GM23248 (cell line): Measurements from ENCODE around the gene PTPRD.

Experiments used
- EZH2 ChIP-seq: fragments of 200-600 bp; sonication (generic); IDR thresholded peaks from 2 replicates; pipeline ENCODE4 v1.6.1; 2018; ENCODE audit warnings: antibody characterized with exemption, mild to moderate bottlenecking; ENCODE audit not compliant: insufficient read depth, poor library complexity, severe bottlenecking
- EZH2phosphoT487 ChIP-seq: fragments of 200-600 bp; sonication (generic); IDR thresholded peaks from 2 replicates; pipeline ENCODE4 v1.6.1; 2018; ENCODE audit warnings: antibody characterized with exemption, moderate library complexity, mild to moderate bottlenecking, low read depth; ENCODE audit not compliant: insufficient read depth

- no peak for TF ChIP-seq EZH2phosphoT487
- no peak for TF ChIP-seq EZH2
Observed at GRCh38 chr9:9483175-9483574, 1129.6 kb downstream of the PTPRD start.
